ENCODE results near the gene SIPA1L3.
"Not testable (repeated sequence)": the region's sequence is repeated elsewhere in the genome, so short reads cannot be mapped to it uniquely, and the experiment has no call there.

SIPA1L3 gene

DNA sequence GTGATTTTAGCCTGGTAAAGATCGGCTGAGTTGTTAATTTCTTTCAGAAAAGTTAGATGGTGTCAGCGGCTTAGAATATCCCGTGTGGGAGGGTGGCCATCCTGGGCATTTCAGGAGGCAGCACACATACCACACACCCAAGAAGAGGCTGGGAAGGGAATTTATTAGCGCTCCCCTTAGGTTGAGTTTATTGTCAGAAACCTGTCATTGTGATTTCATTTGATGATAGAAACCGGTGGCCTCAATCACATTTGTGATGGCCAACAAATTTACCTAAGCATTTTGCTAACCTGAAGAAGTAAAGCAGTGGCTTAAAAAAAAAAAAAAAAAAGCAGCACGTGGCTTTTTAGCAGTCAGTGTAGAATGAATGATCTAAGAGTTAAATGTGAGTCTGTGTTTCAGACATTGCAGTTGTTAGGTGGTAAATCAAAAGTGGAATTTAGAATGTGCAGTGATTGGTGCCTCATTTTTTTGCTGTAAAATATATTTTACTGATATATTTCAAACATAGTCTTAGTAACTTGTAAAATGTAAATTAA, 2.7 kb downstream of the SIPA1L3 start:
- FAIRE-seq: no peak

DNA sequence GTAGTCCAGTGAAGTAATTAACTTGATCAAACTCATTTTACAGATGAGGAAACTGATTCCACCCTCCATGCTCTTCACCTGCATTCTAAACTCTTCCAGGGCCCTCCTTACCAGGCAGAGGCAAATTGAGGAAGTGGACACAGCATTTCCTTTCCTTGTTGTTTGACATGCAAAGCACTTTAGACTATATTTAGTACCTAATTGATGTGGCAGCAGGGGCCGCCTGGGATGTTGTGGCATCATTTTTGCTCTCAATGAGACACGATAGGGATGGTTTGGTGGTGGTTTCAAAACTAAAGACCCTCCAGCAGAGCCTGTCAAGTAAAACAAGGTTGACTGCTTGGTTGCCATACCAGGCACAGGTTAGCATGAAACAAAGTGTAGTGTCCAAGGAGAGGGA, 7.9 kb downstream of the SIPA1L3 start:
- no peak for FAIRE-seq

DNA sequence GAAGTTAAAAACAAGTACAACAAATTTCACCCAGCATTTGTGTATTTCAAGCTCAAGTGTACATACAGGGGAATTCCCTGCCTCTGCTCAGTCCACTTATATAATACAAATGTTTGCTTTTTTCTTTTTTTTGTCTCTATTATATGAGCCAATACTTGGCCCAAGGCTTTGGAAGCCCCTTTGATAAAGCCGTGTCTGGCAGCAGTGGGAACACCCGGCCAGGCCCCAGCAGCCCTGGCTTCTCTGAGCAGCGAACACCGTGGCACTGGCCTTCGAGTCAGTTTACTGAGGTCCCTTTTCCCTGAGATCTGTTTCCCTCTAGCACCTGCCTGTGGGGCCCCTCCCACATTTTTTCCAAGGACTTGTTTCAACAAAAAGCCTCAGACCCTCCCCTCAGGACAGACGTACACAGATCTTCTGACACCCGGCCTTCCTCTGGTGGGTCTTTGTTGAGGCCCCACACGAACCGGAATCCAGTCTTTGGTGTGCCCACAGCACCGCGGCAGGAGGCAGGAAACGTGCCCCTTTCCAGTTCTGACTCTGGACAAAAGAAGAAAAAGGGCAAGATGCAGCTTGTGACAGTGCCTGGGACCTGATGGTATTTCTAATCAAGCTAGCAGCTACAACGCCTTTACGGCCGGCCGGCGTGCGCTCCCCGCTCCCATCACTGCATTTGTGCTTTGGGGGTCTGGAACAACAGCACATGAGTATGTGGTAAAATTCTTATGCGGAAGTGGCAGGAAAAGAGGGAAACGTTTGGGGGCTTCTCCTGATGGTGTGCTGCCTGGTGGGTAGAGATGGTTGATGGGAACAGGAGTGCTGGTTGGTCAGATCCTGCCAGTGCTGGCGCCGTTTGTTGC, 13.8 kb downstream of the SIPA1L3 start:
- FAIRE-seq: no peak

DNA sequence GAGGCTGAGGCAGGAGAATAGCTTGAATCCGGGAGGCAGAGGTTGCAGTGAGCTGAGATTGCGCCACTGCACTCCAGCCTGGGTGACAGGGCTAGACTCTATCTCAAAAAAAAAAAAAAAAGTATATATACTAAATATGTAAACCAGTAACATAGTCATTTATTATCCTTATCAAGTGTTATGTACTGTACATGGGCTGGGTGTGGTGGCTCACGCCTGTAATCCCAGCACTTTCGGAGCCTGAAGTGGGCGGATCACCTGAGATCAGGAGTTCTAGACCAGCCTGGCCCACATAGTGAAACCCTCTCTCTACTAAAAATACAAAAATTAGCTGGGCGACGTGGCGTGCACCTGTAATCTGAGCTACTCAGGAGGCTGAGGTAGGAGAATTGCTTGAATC, 17.6 kb downstream of the SIPA1L3 start:
- FAIRE-seq: not testable (repeated sequence)

DNA sequence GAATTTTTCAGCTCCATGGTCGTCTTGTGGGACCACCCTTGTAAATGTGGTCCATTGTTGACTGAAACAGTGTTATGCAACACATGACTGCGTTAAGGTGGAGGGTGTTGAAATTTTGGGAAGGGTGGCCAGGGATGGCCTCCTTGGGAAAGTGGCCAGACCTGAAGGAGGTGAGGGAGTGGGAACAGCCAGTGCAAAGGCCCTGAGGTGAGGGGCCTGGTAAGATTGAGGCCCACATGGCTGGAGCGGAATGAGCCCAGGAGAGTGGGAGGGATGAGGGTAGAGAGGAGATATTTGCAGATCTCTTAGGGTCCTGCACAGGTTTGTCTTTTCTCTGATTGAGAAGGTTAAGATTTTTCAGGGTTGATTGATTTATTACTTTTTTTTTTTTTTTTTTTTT, 18.2 kb downstream of the SIPA1L3 start:
- FAIRE-seq: no peak

DNA sequence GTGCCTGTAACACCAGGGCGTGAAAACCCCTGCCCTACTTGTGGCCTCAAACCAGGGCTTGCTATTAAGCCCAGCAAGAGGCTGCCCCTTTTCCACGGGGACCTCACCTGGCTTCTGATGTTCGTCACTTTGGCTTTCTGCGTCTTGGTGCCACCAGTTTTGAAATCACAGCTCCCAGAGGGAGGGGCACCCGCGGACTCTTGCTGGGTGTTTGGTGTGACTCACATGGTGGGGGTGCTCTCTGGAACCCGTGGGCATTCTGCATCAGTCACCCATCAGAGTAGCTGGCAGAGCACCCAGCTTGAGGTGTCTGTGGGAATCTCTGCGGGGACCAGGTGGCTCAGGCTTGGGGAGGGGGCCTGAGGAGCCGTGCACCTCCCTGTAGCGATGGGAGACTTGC, 19.2 kb downstream of the SIPA1L3 start:
- no peak for FAIRE-seq

DNA sequence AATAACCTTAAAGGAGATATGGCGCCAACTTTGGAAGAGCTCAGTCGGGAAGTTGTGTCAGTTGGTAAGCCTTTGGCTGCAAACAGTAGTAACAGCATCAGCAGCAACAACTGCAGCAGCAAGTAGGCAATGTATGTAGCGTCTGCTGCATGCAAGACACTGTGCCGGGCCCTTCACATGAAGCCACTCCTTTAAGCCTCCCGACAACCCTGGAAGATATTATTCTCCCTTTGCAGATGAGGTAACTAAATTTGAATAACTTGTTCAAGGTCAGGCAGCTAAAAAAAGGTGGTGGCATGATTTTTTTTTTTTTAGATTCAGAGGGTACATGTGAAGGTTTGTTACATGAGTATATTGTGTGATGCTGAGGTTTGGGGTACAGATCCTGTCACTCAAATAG, 19.7 kb downstream of the SIPA1L3 start:
- FAIRE-seq: no peak

DNA sequence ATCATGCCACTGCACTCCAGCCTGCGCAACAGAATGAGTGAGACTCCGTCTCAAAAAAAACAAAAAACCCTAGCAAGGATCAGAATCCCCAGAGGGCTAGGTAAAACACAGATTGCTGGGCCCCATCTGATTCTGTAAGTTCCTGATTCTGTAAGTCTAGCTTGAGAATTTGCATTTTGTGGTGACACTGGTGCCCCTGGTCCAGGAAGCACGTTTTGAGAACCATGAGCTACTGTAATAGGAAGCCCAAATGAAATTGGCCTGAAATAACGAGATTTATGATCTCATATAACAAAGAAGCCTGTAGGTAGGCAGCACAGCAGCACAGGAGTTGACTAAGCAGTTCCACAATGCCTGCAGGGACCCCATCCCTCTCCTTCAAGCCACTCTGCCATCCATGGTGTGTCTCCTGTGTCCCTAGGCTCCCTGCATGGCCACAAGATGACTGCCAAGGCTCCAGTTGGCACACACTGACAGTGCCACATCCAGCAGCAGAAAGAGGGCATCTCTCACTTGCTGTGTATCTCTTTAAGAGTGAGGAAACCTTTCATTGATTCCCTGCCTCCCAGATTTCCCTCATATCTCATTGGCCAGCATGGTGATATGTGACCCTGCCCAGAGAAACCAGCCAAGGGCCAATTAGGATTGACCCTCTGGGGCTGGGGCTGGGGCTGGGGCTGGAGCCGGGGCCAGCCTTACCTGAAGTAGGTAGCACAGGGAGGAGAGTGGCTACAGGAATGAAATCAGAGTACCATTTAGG, 21.7 kb downstream of the SIPA1L3 start:
- FAIRE-seq: no peak

DNA sequence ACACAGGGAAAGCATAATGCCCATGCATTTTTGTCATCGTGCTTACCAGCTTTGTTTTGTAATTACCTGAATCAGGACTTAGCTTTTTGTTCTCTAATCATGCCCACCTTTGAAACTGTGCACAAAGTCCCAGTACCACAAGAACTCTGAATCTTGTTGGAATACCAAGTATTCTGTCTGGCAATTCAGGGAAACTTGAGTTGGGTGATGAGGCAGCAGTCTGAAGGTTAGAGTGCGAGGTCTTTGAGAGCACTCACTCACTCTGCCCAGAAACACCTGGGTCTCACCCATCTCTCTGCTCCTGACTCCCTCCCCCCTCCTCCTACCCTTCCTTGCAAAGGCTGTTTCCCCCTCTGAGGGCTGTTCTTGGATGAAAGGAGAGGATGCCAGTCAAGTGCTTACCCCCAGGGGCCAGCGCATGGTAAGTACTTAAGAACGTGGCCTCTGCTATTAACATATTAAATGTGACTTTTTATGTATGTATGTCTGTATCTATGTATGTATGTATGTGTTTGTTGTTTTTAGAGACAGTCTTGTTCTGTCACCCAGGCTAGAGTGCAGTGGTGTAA, 22.4 kb downstream of the SIPA1L3 start:
- FAIRE-seq: no peak

DNA sequence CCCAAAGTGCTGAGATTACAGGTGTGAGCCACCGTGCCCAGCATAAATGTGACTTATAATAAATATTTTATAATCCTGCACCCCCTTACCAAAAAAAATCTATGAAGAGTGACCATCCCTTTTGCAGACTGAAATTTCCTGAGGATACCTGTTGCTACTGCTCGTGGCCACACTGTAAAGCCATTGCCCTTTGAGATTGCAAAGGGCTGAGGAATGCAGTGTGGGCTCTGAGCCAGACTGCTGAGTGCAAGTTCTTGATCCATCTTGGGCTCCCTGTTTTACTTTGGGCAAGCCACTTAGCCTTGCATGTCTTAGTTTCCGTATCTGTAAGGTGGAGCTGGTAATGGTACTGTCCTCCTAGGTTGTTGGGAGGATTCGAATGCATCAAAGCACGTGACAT, 23.4 kb downstream of the SIPA1L3 start:
- no peak for FAIRE-seq

DNA sequence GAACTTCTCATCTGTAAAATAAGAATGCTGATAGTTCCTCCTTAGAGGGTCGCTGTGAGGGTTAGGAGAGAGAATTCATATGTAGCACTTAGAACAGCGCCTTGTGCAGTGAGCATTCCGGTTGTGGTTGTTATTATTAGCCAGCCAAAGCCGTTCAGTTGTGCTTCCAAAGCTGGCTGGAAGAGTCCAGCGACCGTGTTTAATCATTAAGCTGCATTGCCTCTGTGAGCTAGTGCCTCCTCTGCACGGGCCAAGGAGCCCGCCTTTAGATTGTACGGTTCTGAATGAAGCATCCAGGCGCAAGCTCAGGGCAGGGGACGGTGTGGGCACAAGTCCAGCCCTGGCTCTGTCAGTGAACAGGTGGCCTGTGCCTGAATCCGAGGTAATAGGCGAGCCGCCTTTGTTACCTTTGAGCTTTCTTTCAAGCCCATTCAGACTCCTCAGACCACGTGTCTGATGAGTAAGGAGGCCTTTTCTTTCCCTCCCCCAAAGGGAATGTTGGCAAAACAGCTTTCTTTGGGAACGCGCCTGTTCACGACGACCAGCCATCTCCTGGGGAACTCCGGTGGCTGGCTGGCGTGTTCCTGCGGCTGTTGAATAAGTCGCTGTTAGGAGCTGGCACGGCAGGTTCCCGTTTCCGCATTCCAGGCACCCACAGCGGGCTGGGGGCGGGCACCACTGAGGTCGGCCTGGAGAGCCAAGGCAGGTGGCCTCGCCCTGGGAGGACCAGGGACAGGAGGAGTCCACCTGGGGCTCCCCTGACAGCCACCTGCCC, 25.1 kb downstream of the SIPA1L3 start:
- FAIRE-seq: no peak

DNA sequence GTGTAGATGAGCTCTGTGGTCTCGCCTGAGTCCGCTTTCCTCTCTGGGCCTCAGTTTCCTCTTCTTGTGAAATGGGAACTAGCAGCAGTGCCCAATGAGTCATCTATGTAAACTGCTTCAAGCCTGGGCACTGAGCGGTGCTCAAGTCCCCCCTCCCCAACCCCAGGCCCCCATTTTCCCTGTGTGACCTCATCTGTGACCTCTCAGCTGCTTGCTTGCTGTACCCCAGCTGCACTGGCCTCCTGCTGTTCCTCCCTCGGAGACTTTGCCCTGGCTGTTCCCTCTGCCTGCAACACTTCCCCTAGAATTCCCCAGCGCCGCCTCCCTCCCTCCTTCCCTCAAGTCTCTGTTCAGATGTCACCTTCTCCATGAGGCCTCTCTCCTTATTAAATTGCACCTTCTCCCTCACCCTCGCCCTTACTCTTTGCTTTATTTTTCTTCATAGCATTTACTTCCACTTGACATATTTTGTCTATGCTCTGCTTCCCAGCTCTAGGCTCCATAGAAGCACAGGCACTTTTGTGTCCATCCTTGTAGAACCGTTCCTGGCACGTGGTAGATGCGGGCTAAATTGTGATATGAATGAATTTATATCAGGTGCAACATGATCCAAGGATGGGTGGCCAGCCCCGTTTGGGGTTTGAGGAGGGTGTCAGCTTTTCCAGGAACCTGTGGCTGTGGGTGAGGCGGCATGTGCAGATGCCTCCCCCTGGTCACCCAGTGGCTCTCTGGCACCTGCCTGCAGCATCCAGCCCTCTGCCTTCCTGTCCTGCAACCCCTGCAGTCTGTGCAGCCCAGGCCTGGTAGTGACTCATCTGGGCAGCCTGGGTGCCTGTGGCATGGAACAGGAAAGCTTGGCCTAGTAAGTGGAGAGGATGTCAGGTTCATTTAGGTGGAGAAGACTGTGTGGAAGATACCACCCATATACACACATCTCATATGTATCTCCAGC, 26.3 kb downstream of the SIPA1L3 start:
- FAIRE-seq: no peak

DNA sequence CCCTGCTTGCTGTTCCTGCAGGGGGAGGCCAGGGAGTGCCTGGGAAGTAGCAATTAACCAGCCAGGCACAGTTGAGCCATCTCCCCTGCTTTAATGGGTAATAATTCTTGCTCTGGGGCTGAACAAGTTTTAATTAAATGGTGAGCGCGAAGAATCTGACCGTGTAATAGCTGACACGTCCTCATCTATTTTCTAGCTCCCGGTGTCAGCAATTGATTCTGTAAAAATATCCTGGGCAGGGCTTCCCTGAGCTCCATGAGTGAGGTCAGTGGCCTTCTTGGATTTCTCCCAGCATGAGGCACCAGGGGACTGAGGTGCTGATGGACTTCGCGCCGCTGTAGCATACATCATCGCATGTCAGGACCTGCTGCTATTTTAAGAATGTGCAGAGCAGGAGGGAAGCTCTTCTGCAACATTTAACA, 26.9 kb downstream of the SIPA1L3 start:
- FAIRE-seq: no peak

DNA sequence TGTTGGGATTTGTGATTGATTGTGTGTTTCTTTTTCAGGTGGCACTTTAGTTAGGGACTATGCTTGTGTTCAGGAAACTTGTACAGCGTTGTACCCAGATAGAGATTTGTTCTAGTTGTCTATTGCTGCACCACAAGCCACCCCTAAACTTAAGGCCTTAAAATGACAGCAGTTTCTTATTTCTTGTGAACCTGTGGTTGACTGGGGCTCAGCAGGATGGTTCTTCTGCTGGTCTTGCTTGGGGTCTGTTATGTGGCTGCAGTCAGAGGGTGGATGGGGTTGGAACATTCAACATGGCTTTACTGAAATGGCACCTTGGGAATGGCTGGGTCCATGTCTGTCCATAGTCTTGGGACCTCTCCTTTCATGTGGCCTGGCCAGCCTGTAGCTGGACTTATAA, 28.3 kb downstream of the SIPA1L3 start:
- FAIRE-seq: no peak

DNA sequence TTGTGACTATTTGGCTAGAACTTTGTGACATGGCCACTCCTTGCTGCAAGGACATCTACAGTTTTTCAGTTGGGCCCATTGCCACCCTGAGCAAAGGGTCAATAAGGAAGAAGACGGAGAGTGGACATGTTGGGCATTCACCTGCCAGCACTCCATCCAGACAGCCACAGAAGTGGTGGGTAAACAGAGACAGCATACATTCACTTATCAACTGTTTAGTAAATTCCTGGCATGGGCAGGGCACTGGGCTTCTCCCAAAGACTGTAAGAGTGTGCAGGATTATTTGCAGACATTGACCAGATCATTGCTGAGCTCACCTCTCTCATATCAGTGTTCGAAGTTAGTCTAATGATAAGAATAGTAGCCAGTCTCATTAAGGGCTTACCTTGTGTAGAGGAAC, 29.2 kb downstream of the SIPA1L3 start:
- FAIRE-seq: no peak

DNA sequence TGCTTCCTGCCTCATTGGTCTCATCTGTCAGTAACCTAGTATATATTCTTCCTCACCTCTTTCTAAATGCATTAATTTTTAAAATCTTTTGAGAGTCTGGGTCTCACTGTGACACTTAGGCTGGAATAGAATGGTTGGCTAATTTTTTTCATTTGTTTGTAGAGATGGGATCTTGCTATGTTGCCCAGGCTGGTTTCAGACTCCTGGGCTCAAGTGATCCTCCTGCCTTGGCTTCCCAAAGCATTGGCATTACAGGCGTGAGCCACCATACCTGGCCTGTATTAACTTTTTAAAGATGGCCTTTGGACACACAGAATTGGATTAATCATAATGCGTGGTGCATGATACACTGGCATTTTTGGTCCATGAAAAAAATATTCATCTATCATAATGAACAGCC, 29.9 kb downstream of the SIPA1L3 start:
- no peak for FAIRE-seq

DNA sequence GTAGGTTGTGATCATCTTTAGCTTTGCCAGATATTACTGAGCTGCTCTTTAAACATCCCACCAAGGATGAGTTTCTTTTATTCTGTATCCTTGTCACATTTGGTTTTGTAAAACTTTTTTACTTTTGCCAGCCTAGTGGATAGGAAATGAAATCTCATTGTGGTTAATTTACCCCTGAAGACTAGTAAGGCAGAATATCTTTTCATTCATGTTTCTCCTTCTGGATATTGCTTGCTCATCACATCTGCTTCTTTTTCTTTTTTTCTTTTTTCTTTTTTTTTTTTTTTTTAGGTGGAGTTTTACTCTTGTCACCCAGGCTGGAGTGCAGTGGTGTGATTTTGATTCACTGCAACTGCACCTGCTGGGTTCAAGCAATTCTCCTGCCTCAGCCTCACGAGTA, 31.3 kb downstream of the SIPA1L3 start:
- FAIRE-seq: no peak

DNA sequence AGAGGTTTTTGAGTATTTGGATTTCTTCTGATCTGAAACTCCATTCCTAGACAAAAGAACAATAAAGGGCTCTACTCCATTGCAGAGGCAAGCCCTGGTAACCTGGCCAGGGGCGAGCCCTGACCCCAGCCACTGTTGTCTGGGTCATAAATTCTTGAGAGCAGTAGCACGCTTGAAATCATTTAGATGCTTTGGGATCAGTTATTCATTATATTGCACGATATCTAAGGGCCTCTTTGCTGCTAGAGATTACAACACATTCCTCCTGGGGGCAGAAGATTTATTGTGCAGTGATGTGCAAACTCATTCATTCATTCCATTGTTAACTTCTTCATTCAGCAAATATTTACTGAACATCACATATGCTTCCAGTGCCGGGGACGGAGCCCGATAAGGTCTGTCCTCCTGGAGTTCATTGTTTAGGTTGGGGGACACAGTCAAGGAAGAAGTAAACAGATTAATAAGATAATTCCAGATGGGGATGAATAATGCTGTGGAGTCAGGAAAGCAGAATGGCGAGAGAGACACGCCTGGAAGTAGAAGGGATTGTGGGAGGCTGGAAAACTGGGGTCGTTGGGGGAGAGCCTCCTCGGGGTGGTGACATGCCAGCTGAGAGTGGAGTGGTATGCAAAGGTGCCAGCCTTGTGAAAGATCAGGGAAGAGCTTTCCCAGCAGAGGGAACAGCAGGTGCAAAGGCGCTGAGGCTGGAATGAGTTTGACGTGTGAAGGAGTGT, 34.9 kb downstream of the SIPA1L3 start:
- FAIRE-seq: no peak

DNA sequence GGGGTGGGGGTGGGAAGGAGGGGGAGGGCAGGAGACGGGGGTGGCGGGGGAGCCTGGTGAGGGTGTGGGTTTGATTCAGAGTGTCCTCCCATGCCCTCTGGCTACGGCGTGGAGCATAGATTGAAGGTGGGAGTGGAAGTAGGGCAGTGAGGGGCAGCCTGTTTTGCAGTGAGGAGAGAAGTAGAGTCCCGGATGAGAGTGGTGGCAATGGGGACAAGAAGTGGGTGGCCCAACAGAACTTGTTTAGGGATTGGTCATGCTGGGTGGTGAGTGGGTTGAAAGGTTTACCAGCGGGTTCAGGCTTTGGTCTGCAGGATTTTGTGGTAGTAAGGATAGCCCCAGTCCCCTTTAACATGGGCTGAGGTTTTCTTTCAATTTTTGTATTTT, 35.5 kb downstream of the SIPA1L3 start:
- FAIRE-seq: no peak

DNA sequence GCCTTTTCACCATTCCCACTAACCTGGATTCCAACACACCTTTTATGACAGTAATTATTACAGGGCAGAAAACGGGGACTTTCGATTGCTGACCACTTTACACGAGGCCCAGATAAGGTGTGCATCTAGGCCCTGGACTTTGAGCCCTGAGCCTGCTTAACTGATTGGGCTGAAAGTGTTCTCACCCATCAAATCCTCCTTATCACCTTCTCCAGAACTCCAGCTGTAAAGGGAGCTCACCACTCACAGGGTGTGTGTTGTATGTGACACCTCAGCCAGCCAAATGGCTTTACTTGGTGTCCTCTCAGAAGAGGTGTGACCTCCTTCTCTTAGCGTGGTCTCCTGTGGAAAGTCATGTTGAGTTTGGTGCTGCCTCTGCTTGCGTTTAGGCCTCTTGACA, 36.5 kb downstream of the SIPA1L3 start:
- no peak for FAIRE-seq

DNA sequence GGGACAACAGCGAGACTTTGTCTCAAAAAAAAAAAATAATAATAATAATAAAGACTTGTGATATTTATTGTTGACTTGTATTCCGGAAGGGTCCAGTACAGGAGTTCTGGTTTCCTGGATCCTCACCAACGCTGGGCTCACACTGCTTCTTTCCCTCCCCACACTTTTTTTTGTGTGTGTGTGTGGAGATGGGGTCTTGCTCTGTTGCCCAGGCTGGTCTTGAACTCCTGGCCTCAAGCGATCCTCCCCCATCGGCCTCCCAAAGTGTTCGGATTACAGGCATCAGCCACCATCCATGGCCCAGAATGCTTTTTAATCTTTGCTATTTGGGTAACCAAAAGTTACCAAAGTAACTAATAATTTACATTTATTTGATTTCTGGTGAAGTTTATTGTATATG, 39.1 kb downstream of the SIPA1L3 start:
- no peak for FAIRE-seq
